Brain microvascular endothelial cell (primary cell): ENCODE data around the gene NRF1.

ENCODE experiments used
- DNase-seq: peaks from one replicate; pipeline ENCODE4 v3.0.0-alpha.2; 2020
- H3K27ac ChIP-seq: fragments of 250-450 bp; sonication (Bioruptor Pico); 2 replicates; pipeline ENCODE4 v1.5.1; 2020; ENCODE audit warnings: mild to moderate bottlenecking, moderate library complexity
- H3K27me3 ChIP-seq: fragments of 250-450 bp; sonication (Bioruptor Pico); replicated peaks from 2 replicates; pipeline ENCODE4 v1.5.1; 2020; ENCODE audit warnings: mild to moderate bottlenecking
- H3K36me3 ChIP-seq: fragments of 250-450 bp; sonication (Bioruptor Pico); replicated peaks from 2 replicates; pipeline ENCODE4 v1.5.1; 2020; ENCODE audit warnings: mild to moderate bottlenecking
- H3K4me3 ChIP-seq: 2 replicates; pipeline ENCODE4 v1.5.1; 2011; ENCODE audit warnings: low read depth, mild to moderate bottlenecking, control low read depth, low read length, moderate library complexity
- CTCF ChIP-seq: IDR thresholded peaks from 2 replicates; pipeline ENCODE4 v1.5.1; 2011; ENCODE audit warnings: low read depth, mild to moderate bottlenecking, moderate library complexity, low read length, control low read depth, inconsistent platforms; ENCODE audit errors: missing control alignments
- in situ Hi-C: cut with HindIII; loops from 2 replicates; pipeline ENCODE4 v1.10.0; 2017; ENCODE audit warnings: low sequenced_read_pairs, low pct_ligation_motif_present

NRF1 gene

GRCh38 chr7:129741743-129742213 lies 130.3 kb downstream of the NRF1 start:
- no peak for TF ChIP-seq CTCF
- Histone ChIP-seq H3K36me3 (peaks cover 4% of the 10 kb centered on the region), H3K4me3 (no peak overlapping the region), H3K27me3 (no peaks in the 10 kb centered on the region), H3K27ac (no peak overlapping the region)
- DNase-seq, result no peak
- in situ Hi-C loops, result no loop called here

GRCh38 chr7:129742256-129742655 lies 130.7 kb downstream of the NRF1 start:
- no peaks in the 10 kb centered on the region for H3K27me3 ChIP-seq
- TF ChIP-seq CTCF, result no peak
- H3K4me3 ChIP-seq, result no peak overlapping the region
- no peak overlapping the region for H3K27ac ChIP-seq
- no peak for DNase-seq
- peaks cover 4% of the 10 kb centered on the region for H3K36me3 ChIP-seq
- in situ Hi-C loops, result no loop called here

GRCh38 chr7:129746857-129747529 lies 135.5 kb downstream of the NRF1 start:
- no peak for DNase-seq
- H3K27ac ChIP-seq, result no peak overlapping the region
- TF ChIP-seq CTCF, result no peak
- no peak overlapping the region for H3K4me3 ChIP-seq
- no peaks in the 10 kb centered on the region for H3K36me3 ChIP-seq
- H3K27me3 ChIP-seq, result no peaks in the 10 kb centered on the region
- in situ Hi-C loops, result no loop called here

GRCh38 chr7:129748356-129749109 lies 137.0 kb downstream of the NRF1 start:
- Histone ChIP-seq H3K27ac (no peak overlapping the region), H3K36me3 (no peaks in the 10 kb centered on the region), H3K27me3 (no peaks in the 10 kb centered on the region), H3K4me3 (no peak overlapping the region)
- no peak for TF ChIP-seq CTCF
- DNase-seq, result no peak
- in situ Hi-C loops, result no loop called here

GRCh38 chr7:129750091-129750490 lies 138.6 kb downstream of the NRF1 start:
- TF ChIP-seq CTCF, result no peak
- Histone ChIP-seq H3K4me3 (no peak overlapping the region), H3K36me3 (no peaks in the 10 kb centered on the region), H3K27me3 (no peaks in the 10 kb centered on the region), H3K27ac (no peak overlapping the region)
- DNase-seq, result no peak
- in situ Hi-C loops, result loop anchor here (10.0 kb wide), 1 partner anchor 65 kb away; no protein-coding TSS in a partner anchor
